HL-60/S4 (cell line): Measurements from ENCODE around the gene CHST9.
"Not testable (repeated sequence)": the region's sequence is repeated elsewhere in the genome, so short reads cannot be mapped to it uniquely, and the experiment has no call there.

ENCODE experiments used
- in situ Hi-C: fragments of 300-500 bp; cut with MboI; formaldehyde crosslinking; loops from 2 replicates; pipeline ENCODE4 v1.14.3; 2022; ENCODE audit warnings: low sequenced_read_pairs

Gene CHST9

GRCh38 chr18:27175245-27175644 lies 9.9 kb downstream of the CHST9 start:
- in situ Hi-C loops = no loop called here

- in situ Hi-C loops = no loop called here
Measured at GRCh38 chr18:27171993-27172392, 13.1 kb downstream of the CHST9 start.

GRCh38 chr18:27165412-27165811 lies 19.7 kb downstream of the CHST9 start:
- in situ Hi-C loops = no loop called here

- in situ Hi-C loops = no loop called here
Measured at GRCh38 chr18:27164905-27165304, 20.2 kb downstream of the CHST9 start.

GRCh38 chr18:27163197-27163716 lies 21.9 kb downstream of the CHST9 start:
- in situ Hi-C loops = not testable (repeated sequence)

- in situ Hi-C loops = not testable (repeated sequence)
Measured at GRCh38 chr18:27149240-27149639, 35.9 kb downstream of the CHST9 start.

- in situ Hi-C loops = no loop called here
Measured at GRCh38 chr18:27144672-27145071, 40.4 kb downstream of the CHST9 start.

GRCh38 chr18:27143580-27144287 lies 41.4 kb downstream of the CHST9 start:
- in situ Hi-C loops = no loop called here

DNA sequence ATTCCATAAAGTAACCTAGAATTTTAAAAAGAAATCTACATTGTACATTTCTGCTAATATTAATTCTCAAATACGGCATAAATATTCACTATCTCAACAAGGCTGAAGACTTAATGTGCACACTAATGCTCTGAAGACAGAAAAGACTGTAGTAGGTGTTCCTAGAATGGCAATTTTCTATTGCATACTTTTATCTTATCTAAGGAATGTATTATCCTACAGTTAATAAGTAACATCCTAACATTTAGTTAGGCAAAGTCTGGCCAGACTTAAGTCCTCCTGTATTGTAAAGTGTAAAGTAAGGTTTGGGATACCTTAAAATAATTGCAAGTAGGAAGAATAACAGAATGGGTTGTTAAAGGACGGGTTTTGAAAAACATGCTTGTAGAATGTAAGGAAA lies 42.2 kb downstream of the CHST9 start:
- in situ Hi-C loops = no loop called here

DNA sequence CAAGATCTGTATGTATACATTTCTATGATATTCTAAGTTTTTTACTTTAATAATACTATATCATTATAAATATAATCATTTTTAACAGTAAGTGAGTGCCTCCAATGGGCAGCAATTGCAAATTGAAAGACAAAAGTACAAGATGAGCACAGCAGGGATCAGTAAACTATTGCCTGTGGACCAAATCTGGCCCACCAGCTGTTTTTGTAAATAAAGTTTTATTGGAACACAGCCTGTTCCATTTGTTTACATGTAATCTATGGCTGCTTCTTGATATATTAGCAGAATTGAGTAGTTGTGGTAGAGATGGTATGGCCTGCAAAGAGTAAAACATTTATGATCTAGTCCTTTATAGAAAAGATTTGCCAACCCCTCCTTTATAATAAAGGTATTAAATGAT lies 43.2 kb downstream of the CHST9 start:
- in situ Hi-C loops = no loop called here

GRCh38 chr18:27138079-27138478 lies 47.0 kb downstream of the CHST9 start:
- in situ Hi-C loops = no loop called here

DNA sequence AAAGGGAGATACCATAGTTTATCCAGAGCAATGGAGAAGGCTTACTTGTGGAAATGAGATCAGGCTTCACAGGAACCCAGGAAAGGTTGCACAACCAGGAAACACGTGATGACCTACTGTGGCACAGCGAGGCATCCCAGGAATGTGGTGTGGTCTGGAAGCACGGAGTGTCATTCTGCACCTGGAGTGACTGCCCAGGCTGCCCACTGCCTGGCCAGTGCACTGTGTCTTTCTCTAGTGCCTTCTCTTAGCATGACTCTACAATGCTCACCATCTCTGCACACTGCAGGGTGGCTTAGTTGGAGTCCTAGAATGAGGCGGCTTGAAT lies 48.9 kb downstream of the CHST9 start:
- in situ Hi-C loops = no loop called here

- in situ Hi-C loops = no loop called here
Measured at GRCh38 chr18:27135504-27136207, 49.5 kb downstream of the CHST9 start.

DNA sequence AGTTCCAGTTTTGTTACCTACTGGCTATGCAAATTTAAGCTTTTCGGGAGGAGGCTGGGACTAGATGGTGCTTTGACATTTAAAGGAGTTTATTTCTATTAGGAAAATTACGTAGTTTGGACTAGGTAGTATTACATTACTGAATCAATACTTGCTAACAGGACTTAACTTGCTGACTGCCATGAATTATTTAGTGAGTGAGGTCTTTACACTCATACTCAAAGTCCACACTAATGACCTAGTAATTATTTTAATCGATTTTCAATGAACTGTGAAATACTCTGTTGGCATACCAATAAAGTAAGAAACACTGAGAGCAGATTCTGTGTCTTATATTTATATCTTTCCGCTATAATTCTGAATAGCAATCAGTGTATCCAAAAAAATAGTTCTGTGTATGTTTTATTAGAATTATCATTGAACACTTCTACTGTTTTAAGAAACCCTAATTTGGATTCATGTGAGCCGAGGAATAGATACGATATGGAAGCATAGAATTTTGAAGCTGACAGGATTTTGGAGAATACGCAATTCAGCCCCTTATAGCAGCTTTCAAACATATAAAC lies 55.0 kb downstream of the CHST9 start:
- in situ Hi-C loops = no loop called here

DNA sequence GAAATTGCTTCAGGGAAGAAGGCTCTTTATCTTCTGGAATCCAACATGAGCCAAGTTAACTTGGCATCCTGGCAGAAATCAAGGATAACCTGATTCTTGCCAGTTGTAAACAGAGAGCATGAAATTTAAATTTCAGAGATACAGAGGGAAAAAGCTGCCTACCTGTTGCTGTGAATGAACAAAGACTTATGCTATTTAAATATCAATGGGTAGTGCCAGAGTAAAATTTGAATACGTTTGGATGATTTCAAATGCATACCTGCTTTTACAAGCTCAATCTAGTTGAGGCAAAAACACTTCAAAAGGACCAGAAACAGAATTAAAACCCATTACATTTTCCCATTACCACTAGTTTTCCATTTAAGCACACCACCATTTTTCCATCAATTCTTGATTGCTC lies 60.9 kb downstream of the CHST9 start:
- in situ Hi-C loops = no loop called here

GRCh38 chr18:27121108-27121507 lies 64.0 kb downstream of the CHST9 start:
- in situ Hi-C loops = no loop called here

- in situ Hi-C loops = no loop called here
Measured at GRCh38 chr18:27120246-27120645, 64.9 kb downstream of the CHST9 start.

- in situ Hi-C loops = no loop called here
Measured at GRCh38 chr18:27118973-27119372, 66.1 kb downstream of the CHST9 start.

GRCh38 chr18:27114842-27115241 lies 70.3 kb downstream of the CHST9 start:
- in situ Hi-C loops = no loop called here

GRCh38 chr18:27113358-27113757 lies 71.8 kb downstream of the CHST9 start:
- in situ Hi-C loops = no loop called here

DNA sequence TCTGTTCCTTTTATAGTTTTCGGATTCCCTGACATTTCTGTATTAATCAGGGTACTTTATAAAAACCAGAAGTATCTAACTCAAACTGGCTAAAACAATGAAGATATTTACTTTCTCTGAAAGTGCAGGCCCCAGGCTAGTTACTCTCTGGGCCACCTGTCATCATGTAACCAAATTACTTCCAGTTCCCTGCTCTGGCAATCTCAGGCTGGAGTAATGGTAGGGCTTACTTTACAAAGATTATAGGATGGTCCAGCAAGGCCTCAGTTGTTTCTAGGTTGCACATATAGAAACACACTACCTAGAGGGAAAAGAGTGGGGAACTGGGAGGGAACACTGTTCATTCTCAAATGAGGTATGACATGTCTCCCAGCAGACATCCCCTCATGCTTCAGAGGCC lies 74.8 kb downstream of the CHST9 start:
- in situ Hi-C loops = no loop called here

DNA sequence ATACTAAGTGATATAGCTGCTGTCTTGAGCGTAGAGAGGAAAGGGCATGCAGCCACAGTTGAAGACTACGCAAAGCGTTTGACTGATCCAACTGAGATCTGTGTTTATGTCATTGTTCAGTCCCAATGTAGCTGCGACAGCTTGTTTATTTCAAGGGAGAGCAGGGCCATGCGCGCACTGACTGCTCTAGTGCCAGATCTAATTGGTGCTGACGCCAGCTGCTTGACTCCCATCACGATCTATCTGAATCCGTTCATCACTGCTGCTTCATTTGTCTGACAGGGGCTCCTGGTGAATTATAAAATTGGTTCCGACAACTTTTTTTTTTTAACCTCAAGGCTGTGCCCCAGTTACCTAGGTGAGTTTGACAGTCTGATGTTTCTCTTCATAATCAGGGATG lies 75.7 kb downstream of the CHST9 start:
- in situ Hi-C loops = no loop called here
